Muscle of leg (tissue), 11 donors: ENCODE measurements around the gene PTPRN2. TPM values are rescaled to one million over a fixed set of nuclear protein-coding genes. Genes with fewer than 3 reads are reported as not detected.

Experiments
- DNase-seq: peaks from one replicate; pipeline ENCODE4 v3.0.0; 2013
- H3K27ac ChIP-seq: one replicate; pipeline ENCODE4 v1.5.1; 2013; ENCODE audit warnings: mild to moderate bottlenecking, low read length, control low read depth
- H3K27me3 ChIP-seq: one replicate; pipeline ENCODE4 v1.6.1; 2013; ENCODE audit warnings: low read length; ENCODE audit not compliant: control insufficient read depth, insufficient read depth
- H3K36me3 ChIP-seq: one replicate; pipeline ENCODE4 v1.6.1; 2013; ENCODE audit warnings: low read length; ENCODE audit not compliant: control insufficient read depth, insufficient read depth
- H3K4me1 ChIP-seq: one replicate; pipeline ENCODE4 v1.6.1; 2013; ENCODE audit warnings: low read length; ENCODE audit not compliant: control insufficient read depth, insufficient read depth
- H3K4me3 ChIP-seq: one replicate; pipeline ENCODE4 v1.5.1; 2013; ENCODE audit warnings: low read length, control low read depth
- H3K9me3 ChIP-seq: replicated peaks from 2 replicates; pipeline ENCODE4 v1.6.1; 2013; ENCODE audit warnings: low read depth, low read length; ENCODE audit not compliant: control insufficient read depth
- WGBS: methylation state at CpG from one replicate; pipeline ENCODE4 v1.1.5; 2013; ENCODE audit warnings: missing lambda C conversion rate; ENCODE audit not compliant: insufficient coverage; 5-methylcytosine and 5-hydroxymethylcytosine counted together
- polyA plus RNA-seq, 8 donors: library from polyadenylated mRNA; unstranded; fragments of 120-200 nt; gene quantifications; one replicate each; pipeline versions ENCODE4 v1.2.1 to v1.2.3, GENCODE V29; 2013; ENCODE audit warnings: inconsistent platforms in 1 of 8, low replicate concordance in 1 of 8; ENCODE audit not compliant: insufficient read length in 8 of 8, insufficient read depth in 1 of 8
- total RNA-seq: library from RNA; stranded (reverse); fragments of 120-200 nt; gene quantifications from one replicate; pipeline ENCODE4 v1.2.4, GENCODE V29; 2013

PTPRN2 gene
- total and polyA plus RNA-seq, 9 donors, result 1.4 to 2.9 (median 2.3) TPM

- Histone ChIP-seq H3K27ac (no peak overlapping the region), H3K4me3 (no peak overlapping the region), H3K27me3 (no peaks in the 10 kb centered on the region), H3K9me3 (no peaks in the 10 kb centered on the region), H3K4me1 (no peaks in the 10 kb centered on the region), H3K36me3 (peaks cover 5% of the 10 kb centered on the region)
- no peak for DNase-seq
- 86% methylated on average over 11 of the region's 22 CpGs for WGBS
These were observed 15.5 kb upstream of the PTPRN2 start for GRCh38 chr7:158602905-158603772.

GRCh38 chr7:158602041-158602440 lies 14.4 kb upstream of the PTPRN2 start:
- WGBS, result 100% methylated on average over 4 of the region's 7 CpGs
- H3K27me3 ChIP-seq, result no peaks in the 10 kb centered on the region

GRCh38 chr7:158601090-158601489 lies 13.5 kb upstream of the PTPRN2 start:
- DNase-seq, result no peak
- Histone ChIP-seq H3K4me3 (no peak overlapping the region), H3K36me3 (no peaks in the 10 kb centered on the region), H3K27me3 (no peaks in the 10 kb centered on the region), H3K27ac (no peak overlapping the region), H3K4me1 (no peaks in the 10 kb centered on the region), H3K9me3 (no peaks in the 10 kb centered on the region)
- WGBS, result no CpG with 5 or more reads among the region's 1 CpG

More at GRCh38 chr7:158602041-158602440, 14.4 kb upstream of the PTPRN2 start:
- H3K4me3 ChIP-seq, result no peak overlapping the region
- H3K4me1 ChIP-seq, result no peaks in the 10 kb centered on the region
- H3K27ac ChIP-seq, result no peak overlapping the region
- peaks cover 5% of the 10 kb centered on the region for H3K36me3 ChIP-seq
- H3K9me3 ChIP-seq, result no peaks in the 10 kb centered on the region
- DNase-seq, result no peak

GRCh38 chr7:158596745-158597144 lies 9.1 kb upstream of the PTPRN2 start:
- Histone ChIP-seq H3K4me3 (no peak overlapping the region), H3K9me3 (no peaks in the 10 kb centered on the region), H3K27me3 (no peaks in the 10 kb centered on the region), H3K36me3 (no peaks in the 10 kb centered on the region), H3K27ac (no peak overlapping the region), H3K4me1 (no peaks in the 10 kb centered on the region)
- no CpG with 5 or more reads among the region's 4 CpGs for WGBS
- DNase-seq, result no peak

GRCh38 chr7:158596309-158596708 lies 8.7 kb upstream of the PTPRN2 start:
- 94% methylated on average over 3 of the region's 4 CpGs for WGBS
- no peak overlapping the region for H3K4me3 ChIP-seq
- no peak for DNase-seq
- no peaks in the 10 kb centered on the region for H3K27me3 ChIP-seq
- H3K4me1 ChIP-seq, result no peaks in the 10 kb centered on the region
- no peaks in the 10 kb centered on the region for H3K9me3 ChIP-seq
- no peaks in the 10 kb centered on the region for H3K36me3 ChIP-seq
- H3K27ac ChIP-seq, result no peak overlapping the region

GRCh38 chr7:158595068-158595467 lies 7.4 kb upstream of the PTPRN2 start:
- Histone ChIP-seq H3K4me1 (no peaks in the 10 kb centered on the region), H3K36me3 (no peaks in the 10 kb centered on the region), H3K27ac (no peak overlapping the region), H3K4me3 (no peak overlapping the region), H3K27me3 (peaks cover 4% of the 10 kb centered on the region), H3K9me3 (no peaks in the 10 kb centered on the region)
- WGBS, result 100% methylated on average over 1 of the region's 3 CpGs
- DNase-seq, result peak; percentile 18

GRCh38 chr7:158592541-158592940 lies 4.9 kb upstream of the PTPRN2 start:
- Histone ChIP-seq H3K36me3 (no peaks in the 10 kb centered on the region), H3K4me3 (no peak overlapping the region), H3K9me3 (no peaks in the 10 kb centered on the region), H3K27me3 (peaks cover 20% of the 10 kb centered on the region), H3K27ac (no peak overlapping the region), H3K4me1 (no peaks in the 10 kb centered on the region)
- 92% methylated on average over 1 of the region's 1 CpG for WGBS
- no peak for DNase-seq

- no peaks in the 10 kb centered on the region for H3K9me3 ChIP-seq
- no peaks in the 10 kb centered on the region for H3K36me3 ChIP-seq
- H3K27me3 ChIP-seq, result peaks cover 20% of the 10 kb centered on the region
- H3K27ac ChIP-seq, result no peak overlapping the region
- H3K4me3 ChIP-seq, result no peak overlapping the region
- DNase-seq, result no peak
- peaks cover under 1% of the 10 kb centered on the region for H3K4me1 ChIP-seq
- 80% methylated on average over 15 of the region's 15 CpGs for WGBS
These were observed 4.3 kb upstream of the PTPRN2 start for GRCh38 chr7:158591944-158592343.

- Histone ChIP-seq H3K27me3 (peaks cover 35% of the 10 kb centered on the region), H3K4me1 (peaks cover 11% of the 10 kb centered on the region), H3K4me3 (no peak overlapping the region), H3K9me3 (no peaks in the 10 kb centered on the region), H3K36me3 (no peaks in the 10 kb centered on the region), H3K27ac (no peak overlapping the region)
- 90% methylated on average over 11 of the region's 12 CpGs for WGBS
- DNase-seq, result no peak
These were observed 2.5 kb upstream of the PTPRN2 start for GRCh38 chr7:158590181-158590530.

- Histone ChIP-seq H3K9me3 (no peaks in the 10 kb centered on the region), H3K27me3 (peaks cover 40% of the 10 kb centered on the region), H3K27ac (no peak overlapping the region), H3K36me3 (no peaks in the 10 kb centered on the region), H3K4me3 (no peak overlapping the region), H3K4me1 (peaks cover 11% of the 10 kb centered on the region)
- no peak for DNase-seq
- 43% methylated on average over 1 of the region's 1 CpG for WGBS
These were observed 2.0 kb upstream of the PTPRN2 start for GRCh38 chr7:158589653-158590052.
